Brain microvascular endothelial cell (primary cell): ENCODE measurements around the gene PLEKHA6.

ENCODE experiments used
- DNase-seq: peaks from one replicate; pipeline ENCODE4 v3.0.0-alpha.2; 2020
- H3K27ac ChIP-seq: fragments of 250-450 bp; sonication (Bioruptor Pico); 2 replicates; pipeline ENCODE4 v1.5.1; 2020; ENCODE audit warnings: mild to moderate bottlenecking, moderate library complexity
- H3K27me3 ChIP-seq: fragments of 250-450 bp; sonication (Bioruptor Pico); replicated peaks from 2 replicates; pipeline ENCODE4 v1.5.1; 2020; ENCODE audit warnings: mild to moderate bottlenecking
- H3K36me3 ChIP-seq: fragments of 250-450 bp; sonication (Bioruptor Pico); replicated peaks from 2 replicates; pipeline ENCODE4 v1.5.1; 2020; ENCODE audit warnings: mild to moderate bottlenecking
- H3K4me3 ChIP-seq: 2 replicates; pipeline ENCODE4 v1.5.1; 2011; ENCODE audit warnings: low read depth, mild to moderate bottlenecking, control low read depth, low read length, moderate library complexity
- in situ Hi-C: cut with HindIII; loops from 2 replicates; pipeline ENCODE4 v1.10.0; 2017; ENCODE audit warnings: low sequenced_read_pairs, low pct_ligation_motif_present
- TF ChIP-seq, protein P1 (sequence below): IDR thresholded peaks from 2 replicates; pipeline ENCODE4 v1.5.1; 2011; ENCODE audit warnings: low read depth, mild to moderate bottlenecking, moderate library complexity, low read length, control low read depth, inconsistent platforms; ENCODE audit errors: missing control alignments

The PLEKHA6 gene

DNA sequence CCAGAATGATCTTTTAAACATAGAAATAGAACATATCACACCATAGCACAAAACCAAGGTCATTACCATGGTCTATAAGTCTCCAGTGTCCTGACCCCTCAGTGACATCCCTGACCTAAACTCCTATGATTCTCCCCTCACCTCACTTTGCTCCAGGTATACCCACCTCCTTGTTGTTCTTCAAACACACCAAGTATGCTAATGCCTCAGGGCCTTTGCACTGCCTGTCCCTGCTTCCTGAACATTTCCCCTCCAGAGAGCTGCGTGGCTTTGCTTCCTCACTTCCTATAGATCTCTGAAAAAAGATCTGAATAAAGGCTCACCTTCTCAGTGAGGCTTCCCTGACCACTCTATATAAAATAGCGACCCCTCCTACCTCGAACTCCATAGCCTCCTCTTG lies 147.0 kb downstream of the PLEKHA6 start:
- no peak overlapping the region for H3K27ac ChIP-seq
- H3K36me3 ChIP-seq, result no peaks in the 10 kb centered on the region
- peaks cover 9% of the 10 kb centered on the region for H3K27me3 ChIP-seq
- no peak for DNase-seq
- in situ Hi-C loops, result no loop called here
- TF ChIP-seq, protein P1, sequence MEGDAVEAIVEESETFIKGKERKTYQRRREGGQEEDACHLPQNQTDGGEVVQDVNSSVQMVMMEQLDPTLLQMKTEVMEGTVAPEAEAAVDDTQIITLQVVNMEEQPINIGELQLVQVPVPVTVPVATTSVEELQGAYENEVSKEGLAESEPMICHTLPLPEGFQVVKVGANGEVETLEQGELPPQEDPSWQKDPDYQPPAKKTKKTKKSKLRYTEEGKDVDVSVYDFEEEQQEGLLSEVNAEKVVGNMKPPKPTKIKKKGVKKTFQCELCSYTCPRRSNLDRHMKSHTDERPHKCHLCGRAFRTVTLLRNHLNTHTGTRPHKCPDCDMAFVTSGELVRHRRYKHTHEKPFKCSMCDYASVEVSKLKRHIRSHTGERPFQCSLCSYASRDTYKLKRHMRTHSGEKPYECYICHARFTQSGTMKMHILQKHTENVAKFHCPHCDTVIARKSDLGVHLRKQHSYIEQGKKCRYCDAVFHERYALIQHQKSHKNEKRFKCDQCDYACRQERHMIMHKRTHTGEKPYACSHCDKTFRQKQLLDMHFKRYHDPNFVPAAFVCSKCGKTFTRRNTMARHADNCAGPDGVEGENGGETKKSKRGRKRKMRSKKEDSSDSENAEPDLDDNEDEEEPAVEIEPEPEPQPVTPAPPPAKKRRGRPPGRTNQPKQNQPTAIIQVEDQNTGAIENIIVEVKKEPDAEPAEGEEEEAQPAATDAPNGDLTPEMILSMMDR, result no peak
- no peak overlapping the region for H3K4me3 ChIP-seq

DNA sequence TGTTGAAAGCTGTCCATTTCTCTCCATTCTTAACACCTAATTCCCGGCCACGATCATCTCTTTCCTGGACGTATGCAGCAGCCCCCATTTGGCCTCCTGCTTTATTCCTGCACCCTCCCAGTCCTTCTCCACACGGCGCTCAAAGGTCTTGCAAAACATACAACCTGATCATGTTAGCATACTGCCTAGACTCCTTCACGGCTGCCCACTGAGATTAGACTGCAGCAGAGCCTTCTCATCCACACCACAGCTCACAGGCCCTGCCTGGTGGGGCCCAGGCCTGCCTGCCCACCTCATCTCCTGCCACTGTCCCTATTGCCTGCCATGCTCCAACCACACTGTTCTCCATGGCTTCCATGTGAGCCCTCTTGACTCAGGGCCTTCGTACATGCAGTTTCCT lies 148.7 kb downstream of the PLEKHA6 start:
- H3K36me3 ChIP-seq, result no peaks in the 10 kb centered on the region
- TF ChIP-seq, protein P1, result no peak
- no peak overlapping the region for H3K27ac ChIP-seq
- no peak for DNase-seq
- H3K4me3 ChIP-seq, result no peak overlapping the region
- in situ Hi-C loops, result no loop called here
- peaks cover 5% of the 10 kb centered on the region for H3K27me3 ChIP-seq

DNA sequence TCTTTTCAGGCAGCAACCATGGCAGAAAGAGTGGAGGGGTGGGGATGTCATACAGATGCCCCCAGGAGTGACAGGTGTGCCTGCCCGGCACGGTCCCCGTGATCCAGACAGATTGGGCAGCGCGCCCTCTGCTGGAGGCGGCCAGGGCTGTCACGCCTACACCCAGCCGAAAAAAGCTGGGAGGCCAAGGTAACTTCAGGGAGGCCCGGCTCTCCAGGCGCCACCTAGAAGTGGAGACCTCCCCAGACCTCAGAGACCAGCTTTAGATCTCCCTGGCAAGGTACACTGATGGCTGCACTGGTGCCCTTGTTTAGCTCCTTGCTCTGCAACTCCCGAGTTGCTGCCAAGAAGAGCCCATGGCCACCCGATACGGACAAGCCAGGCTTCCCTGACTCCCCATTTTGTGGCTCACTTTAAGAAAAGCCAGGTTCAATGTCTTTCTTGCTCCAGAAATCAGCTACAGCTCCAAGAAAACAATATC lies 152.6 kb downstream of the PLEKHA6 start:
- DNase-seq, result peak; percentile 21
- in situ Hi-C loops, result no loop called here
- Histone ChIP-seq H3K27me3 (peaks cover 6% of the 10 kb centered on the region), H3K36me3 (no peaks in the 10 kb centered on the region), H3K27ac (no peak overlapping the region), H3K4me3 (no peak overlapping the region)
- TF ChIP-seq, protein P1, result peak; percentile 98

DNA sequence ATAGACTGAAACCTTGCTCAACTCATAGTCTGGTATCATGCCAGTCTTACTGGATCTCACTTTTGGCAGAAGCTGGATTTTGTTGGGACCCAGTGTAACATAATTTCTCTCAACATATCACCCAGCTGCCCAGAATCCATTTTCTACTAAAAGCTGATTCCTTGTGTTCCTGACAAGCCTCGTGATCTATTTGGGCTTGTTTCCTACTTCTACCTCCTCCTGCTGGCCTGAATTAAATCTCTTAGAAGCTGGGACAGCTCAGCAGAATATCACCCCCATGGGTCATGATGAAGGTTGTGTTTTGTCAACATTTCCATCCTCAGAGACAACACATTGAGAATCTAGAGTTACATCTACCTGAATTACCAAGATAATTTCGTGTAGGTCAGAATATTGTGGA lies 153.6 kb downstream of the PLEKHA6 start:
- TF ChIP-seq, protein P1, result peak; percentile 30
- no peak for DNase-seq
- Histone ChIP-seq H3K4me3 (no peak overlapping the region), H3K27me3 (peaks cover 6% of the 10 kb centered on the region), H3K27ac (no peak overlapping the region), H3K36me3 (no peaks in the 10 kb centered on the region)
- in situ Hi-C loops, result no loop called here

DNA sequence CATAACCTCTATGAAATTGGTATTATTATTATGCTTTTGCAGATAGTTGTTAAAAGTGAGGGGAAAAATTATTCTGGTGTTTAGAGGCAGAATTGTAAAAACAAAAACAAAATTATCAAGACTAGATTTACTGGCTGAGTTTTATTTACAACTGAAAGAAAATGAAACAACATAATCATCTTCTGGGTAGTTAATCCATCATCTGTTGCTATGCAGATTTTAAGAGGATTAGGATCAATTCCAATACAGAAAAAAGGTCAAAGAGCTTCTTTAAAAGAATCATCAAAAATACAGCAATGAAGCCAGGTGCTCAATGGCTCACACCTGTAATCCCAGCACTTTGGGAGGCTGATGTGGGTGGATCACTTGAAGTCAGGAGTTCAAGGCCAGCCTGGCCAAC lies 154.2 kb downstream of the PLEKHA6 start:
- no peak overlapping the region for H3K4me3 ChIP-seq
- no peaks in the 10 kb centered on the region for H3K36me3 ChIP-seq
- in situ Hi-C loops, result no loop called here
- H3K27ac ChIP-seq, result no peak overlapping the region
- H3K27me3 ChIP-seq, result peaks cover 6% of the 10 kb centered on the region
- DNase-seq, result no peak
- TF ChIP-seq, protein P1, result no peak

DNA sequence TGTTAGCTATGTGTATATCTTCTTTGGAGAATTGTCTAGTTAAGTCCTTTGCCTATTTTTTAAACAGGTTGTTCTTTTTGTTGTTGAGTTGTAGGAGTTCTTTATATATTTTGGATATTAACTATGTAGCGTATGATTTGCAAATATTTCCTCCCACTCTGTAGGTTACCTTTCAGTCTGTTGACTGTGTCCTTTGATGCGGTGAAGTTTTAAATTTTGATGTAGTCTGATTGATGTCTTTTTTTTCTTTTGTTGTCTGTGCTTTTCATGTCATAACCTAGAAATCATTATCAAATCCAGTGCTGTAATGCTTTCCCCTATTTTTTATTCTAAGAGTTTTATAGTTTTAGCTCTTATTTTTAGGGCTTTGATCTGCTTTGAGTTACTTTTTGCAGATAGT lies 154.8 kb downstream of the PLEKHA6 start:
- DNase-seq, result no peak
- TF ChIP-seq, protein P1, result no peak
- no peaks in the 10 kb centered on the region for H3K36me3 ChIP-seq
- H3K27me3 ChIP-seq, result peaks cover 4% of the 10 kb centered on the region
- no peak overlapping the region for H3K4me3 ChIP-seq
- no peak overlapping the region for H3K27ac ChIP-seq
- in situ Hi-C loops, result no loop called here
